Measurements from ENCODE around the gene CLDN22.

DNA sequence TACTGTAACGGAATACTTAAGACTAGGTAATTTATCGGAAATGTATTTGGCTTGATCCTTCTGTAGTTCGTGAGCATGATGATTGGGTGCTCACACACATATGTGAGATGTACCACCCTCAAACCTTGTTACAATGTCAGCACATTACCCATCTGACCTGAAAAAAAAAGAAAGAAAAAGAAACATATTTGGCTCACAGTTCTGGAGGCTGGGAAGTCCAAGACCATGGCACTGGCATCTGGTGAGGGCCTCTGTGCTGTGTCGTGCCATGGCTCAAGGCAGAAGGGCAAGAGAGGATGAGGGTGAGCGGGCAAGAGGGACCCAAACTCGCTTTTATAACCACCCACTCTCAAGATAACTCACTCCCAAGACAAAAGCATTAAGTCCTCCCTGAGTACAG is 9.2 kb upstream of the CLDN22 start:
- TF ChIP-seq, protein P1, sequence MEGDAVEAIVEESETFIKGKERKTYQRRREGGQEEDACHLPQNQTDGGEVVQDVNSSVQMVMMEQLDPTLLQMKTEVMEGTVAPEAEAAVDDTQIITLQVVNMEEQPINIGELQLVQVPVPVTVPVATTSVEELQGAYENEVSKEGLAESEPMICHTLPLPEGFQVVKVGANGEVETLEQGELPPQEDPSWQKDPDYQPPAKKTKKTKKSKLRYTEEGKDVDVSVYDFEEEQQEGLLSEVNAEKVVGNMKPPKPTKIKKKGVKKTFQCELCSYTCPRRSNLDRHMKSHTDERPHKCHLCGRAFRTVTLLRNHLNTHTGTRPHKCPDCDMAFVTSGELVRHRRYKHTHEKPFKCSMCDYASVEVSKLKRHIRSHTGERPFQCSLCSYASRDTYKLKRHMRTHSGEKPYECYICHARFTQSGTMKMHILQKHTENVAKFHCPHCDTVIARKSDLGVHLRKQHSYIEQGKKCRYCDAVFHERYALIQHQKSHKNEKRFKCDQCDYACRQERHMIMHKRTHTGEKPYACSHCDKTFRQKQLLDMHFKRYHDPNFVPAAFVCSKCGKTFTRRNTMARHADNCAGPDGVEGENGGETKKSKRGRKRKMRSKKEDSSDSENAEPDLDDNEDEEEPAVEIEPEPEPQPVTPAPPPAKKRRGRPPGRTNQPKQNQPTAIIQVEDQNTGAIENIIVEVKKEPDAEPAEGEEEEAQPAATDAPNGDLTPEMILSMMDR (IDR thresholded peaks at IDR 0.05; ENCODE audit: insufficient read depth, low read length, poor library complexity, severe bottlenecking) = no peak
- TF ChIP-seq EZH2phosphoT487 (conservative IDR thresholded peaks at IDR 0.05; ENCODE audit: low read length) = no peak
